GM06990 (cell line): Measurements from ENCODE around the gene EXD2.

Experiments used
- DNase-seq: peaks from one replicate; pipeline ENCODE4 v3.0.0-alpha.2; 2011; ENCODE audit not compliant: insufficient read length; ENCODE audit errors: extremely low read depth
- H3K27me3 ChIP-seq: replicated peaks from 2 replicates; pipeline ENCODE4 v1.6.0; 2011; ENCODE audit warnings: low read length; ENCODE audit not compliant: control insufficient read depth, insufficient read depth
- H3K36me3 ChIP-seq: 2 replicates; pipeline ENCODE4 v1.5.1; 2011; ENCODE audit warnings: low read length; ENCODE audit not compliant: control insufficient read depth, insufficient read depth
- H3K4me3 ChIP-seq: replicated peaks from 2 replicates; pipeline ENCODE4 v1.5.1; 2011; ENCODE audit warnings: low read depth, mild to moderate bottlenecking, control low read depth, low read length
- TF ChIP-seq, protein P1 (sequence below): IDR thresholded peaks from 2 replicates; pipeline ENCODE4 v1.5.1; 2011; ENCODE audit warnings: low read length, control low read depth, mild to moderate bottlenecking, inconsistent platforms; ENCODE audit not compliant: insufficient read depth, poor library complexity, severe bottlenecking

The EXD2 gene, protein sequence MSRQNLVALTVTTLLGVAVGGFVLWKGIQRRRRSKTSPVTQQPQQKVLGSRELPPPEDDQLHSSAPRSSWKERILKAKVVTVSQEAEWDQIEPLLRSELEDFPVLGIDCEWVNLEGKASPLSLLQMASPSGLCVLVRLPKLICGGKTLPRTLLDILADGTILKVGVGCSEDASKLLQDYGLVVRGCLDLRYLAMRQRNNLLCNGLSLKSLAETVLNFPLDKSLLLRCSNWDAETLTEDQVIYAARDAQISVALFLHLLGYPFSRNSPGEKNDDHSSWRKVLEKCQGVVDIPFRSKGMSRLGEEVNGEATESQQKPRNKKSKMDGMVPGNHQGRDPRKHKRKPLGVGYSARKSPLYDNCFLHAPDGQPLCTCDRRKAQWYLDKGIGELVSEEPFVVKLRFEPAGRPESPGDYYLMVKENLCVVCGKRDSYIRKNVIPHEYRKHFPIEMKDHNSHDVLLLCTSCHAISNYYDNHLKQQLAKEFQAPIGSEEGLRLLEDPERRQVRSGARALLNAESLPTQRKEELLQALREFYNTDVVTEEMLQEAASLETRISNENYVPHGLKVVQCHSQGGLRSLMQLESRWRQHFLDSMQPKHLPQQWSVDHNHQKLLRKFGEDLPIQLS

DNA sequence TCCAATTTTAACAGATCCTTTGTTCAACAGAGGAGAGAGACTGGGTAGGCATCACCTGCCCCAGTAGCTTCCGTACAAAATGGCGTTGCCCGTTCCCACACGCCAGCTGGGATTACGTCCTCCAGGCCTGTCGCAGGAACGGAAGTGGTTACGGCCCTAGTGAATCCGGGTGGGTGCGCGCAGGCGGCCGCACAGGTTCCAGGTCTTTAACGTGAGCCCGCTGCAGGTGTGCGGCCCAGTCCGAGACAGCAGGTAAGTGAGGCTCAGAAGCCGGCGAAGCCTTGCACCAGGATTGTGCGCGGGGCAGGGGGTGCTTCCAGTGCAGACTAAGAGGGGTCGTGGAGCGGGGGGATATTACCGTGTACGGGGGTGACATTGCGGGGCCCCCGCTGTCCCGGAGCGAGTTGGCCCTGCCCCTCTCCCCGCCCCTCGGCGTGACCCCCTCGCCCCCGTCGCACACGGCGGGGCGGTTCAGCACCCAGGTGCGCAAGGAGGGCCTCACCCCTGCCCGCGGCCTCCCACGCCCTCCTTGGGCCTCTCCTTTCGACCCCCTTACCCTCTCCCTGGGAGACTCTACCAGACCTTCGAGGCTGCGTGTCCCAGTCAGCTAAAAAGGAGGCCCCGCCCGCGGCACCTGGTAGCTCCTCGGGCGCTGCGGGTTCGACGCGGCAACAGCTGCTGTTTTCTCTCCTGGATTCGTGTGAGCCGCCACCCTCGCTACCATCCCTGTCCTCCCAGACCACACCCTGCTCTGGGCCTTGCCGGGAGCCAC, at the start of gene EXD2:
TSS of gene EXD2 (plus strand) at position 159 of the 772 bp plus-strand sequence. CDS start 17,973 bp downstream, outside the sequence.
- H3K36me3 ChIP-seq = no peaks in the 10 kb centered on the region
- peak; percentile 89 for DNase-seq
- TF ChIP-seq, protein P1, sequence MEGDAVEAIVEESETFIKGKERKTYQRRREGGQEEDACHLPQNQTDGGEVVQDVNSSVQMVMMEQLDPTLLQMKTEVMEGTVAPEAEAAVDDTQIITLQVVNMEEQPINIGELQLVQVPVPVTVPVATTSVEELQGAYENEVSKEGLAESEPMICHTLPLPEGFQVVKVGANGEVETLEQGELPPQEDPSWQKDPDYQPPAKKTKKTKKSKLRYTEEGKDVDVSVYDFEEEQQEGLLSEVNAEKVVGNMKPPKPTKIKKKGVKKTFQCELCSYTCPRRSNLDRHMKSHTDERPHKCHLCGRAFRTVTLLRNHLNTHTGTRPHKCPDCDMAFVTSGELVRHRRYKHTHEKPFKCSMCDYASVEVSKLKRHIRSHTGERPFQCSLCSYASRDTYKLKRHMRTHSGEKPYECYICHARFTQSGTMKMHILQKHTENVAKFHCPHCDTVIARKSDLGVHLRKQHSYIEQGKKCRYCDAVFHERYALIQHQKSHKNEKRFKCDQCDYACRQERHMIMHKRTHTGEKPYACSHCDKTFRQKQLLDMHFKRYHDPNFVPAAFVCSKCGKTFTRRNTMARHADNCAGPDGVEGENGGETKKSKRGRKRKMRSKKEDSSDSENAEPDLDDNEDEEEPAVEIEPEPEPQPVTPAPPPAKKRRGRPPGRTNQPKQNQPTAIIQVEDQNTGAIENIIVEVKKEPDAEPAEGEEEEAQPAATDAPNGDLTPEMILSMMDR = no peak
- H3K4me3 ChIP-seq = peak within 1 kb of the TSS; percentile 84
- H3K27me3 ChIP-seq = no peaks in the 10 kb centered on the region

DNA sequence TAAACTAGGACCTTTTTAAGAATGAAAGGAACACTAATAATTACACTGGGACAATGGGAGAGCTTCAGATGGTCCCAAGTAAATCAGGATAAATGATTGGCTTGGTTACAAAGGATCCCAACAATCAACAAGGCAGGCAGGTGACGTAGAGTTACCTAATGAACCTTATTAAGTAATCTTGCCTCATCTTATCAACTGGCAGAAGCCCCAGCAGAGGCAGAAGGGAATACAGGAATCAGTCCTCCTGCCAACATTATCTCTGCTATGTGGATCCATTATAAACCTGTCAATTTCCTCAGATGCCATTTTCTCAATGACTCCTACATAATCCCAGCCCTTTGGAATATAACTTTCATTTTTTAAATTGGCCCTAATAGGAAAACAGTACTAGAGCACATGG, 49.7 kb upstream of the EXD2 start:
- TF ChIP-seq, protein P1 = no peak
- H3K27me3 ChIP-seq = no peaks in the 10 kb centered on the region
- H3K4me3 ChIP-seq = no peak overlapping the region
- no peaks in the 10 kb centered on the region; the same call in 1 of the 2 replicates for H3K36me3 ChIP-seq
- no peak for DNase-seq

DNA sequence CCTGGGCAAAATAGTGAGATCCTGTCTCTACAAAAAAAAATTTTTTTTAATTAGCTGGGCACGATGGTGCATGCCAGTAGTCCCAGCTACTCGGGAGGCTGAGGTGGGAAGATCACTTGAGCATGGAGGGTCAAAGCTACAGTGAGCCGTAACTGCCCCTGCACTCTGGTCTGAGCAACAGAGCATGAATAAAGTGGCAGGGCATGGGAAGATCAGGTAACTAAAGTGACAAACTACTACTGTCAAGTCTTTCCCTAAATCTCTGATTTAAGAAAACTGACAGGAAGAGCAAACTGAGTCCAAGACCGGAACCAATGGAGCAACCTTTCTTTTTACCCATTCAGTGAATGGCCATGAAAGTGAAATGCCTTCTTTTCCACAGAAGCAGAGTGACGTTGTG, 49.2 kb upstream of the EXD2 start:
- TF ChIP-seq, protein P1 = no peak
- H3K4me3 ChIP-seq = no peak overlapping the region
- no peak for DNase-seq
- H3K27me3 ChIP-seq = no peaks in the 10 kb centered on the region
- H3K36me3 ChIP-seq = no peaks in the 10 kb centered on the region; the same call in 1 of the 2 replicates

DNA sequence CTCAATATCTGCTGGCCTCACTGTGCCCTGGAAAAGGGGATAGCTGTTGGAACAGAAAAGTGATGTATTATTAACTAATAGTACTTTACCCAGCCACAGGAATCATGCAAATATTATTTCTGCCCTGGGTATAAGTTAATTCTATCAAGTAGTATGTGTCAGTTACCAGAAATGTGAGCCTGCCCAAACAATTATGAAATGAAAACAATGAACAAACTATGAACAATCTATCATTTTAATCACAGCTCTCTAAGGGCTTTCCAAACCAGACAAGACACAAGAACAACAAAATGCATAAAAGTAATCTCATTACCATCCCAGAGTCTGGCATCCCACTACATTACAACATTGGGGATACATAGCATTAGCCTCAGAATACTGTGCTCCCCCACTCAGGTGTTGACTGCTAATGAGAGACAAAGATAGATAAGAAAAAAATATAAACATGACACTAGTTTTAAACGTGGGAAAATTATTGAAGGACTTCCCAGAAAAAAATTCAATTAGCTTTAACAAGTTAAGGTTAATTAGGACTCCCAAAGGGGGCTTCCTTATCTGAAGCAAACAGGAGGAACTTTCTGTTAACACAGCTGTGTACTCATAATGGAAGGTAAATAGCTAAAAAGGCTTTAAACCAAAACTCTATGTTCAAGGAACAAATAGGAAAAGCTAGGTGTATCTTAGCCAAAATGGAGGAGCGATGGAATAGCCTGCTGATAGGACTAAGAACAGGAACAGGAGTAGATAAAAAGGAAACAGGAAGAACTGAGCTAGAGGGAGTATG, 41.6 kb upstream of the EXD2 start:
- Histone ChIP-seq H3K4me3 (no peak overlapping the region), H3K27me3 (no peaks in the 10 kb centered on the region), H3K36me3 (peaks cover 2% of the 10 kb centered on the region)
- DNase-seq = no peak
- TF ChIP-seq, protein P1 = no peak

DNA sequence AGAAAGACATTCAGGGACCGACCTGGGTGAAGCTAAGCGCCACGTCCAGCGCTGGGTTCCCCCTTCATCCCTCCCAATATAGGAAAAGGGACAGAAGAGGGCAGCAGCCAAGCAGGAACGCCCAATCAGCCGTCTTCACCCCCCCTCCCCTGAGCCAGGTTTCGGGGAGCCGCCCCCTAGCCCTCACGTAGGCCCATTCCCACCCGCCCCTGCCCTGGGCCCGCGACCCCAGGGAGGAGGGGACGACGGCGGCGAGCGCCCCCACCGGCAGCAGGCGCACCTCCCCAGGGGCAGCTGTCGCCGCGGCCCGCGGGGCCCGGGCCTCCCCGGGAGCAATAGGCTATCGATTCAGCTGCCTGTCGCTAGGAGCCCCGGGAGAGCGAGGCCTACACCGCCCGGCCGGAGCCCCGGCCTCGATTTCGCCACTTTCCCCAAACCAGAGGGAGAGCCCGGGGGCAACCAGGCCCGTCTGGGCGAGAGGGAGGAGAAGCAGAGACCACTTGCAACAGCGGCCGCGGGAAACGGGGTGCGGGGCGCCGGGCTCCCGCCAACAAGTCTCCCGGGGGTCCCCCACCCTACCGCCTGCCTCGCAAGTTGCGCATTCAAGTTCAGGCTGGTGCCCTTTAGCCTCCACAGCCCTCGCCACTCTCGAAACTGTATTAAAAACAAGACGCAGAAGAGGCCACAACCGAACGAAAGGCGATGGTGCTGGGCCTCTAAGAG, 39.7 kb upstream of the EXD2 start:
- TF ChIP-seq, protein P1 = peak; percentile 46
- peak; percentile 89 for DNase-seq
- Histone ChIP-seq H3K27me3 (no peaks in the 10 kb centered on the region), H3K36me3 (peaks cover 2% of the 10 kb centered on the region), H3K4me3 (peak overlapping the region; percentile 76)
